GM12801 (cell line): ENCODE data around the gene NOL11.

Experiments used
- CTCF ChIP-seq: IDR thresholded peaks from one replicate; pipeline ENCODE4 v1.5.1; 2011; ENCODE audit warnings: control low read depth; ENCODE audit not compliant: insufficient read length; ENCODE audit errors: extremely low read depth

The NOL11 gene

GRCh38 chr17:67769231-67769630 is 51.5 kb downstream of the NOL11 start:
- no peak for TF ChIP-seq CTCF

GRCh38 chr17:67770539-67770938 is 52.8 kb downstream of the NOL11 start:
- no peak for TF ChIP-seq CTCF

GRCh38 chr17:67772679-67773078 is 54.9 kb downstream of the NOL11 start:
- no peak for TF ChIP-seq CTCF

GRCh38 chr17:67773246-67773645 is 55.5 kb downstream of the NOL11 start:
- no peak for TF ChIP-seq CTCF

- TF ChIP-seq CTCF = no peak
Observed at GRCh38 chr17:67779098-67779672, 61.4 kb downstream of the NOL11 start.

GRCh38 chr17:67784364-67785121 is 66.8 kb downstream of the NOL11 start:
- TF ChIP-seq CTCF = no peak

GRCh38 chr17:67785122-67785477 is 67.4 kb downstream of the NOL11 start:
- TF ChIP-seq CTCF = no peak
